Natural killer cell (primary cell): ENCODE data around the gene GFI1B. TPM values are rescaled to one million over a fixed set of nuclear protein-coding genes. Genes with fewer than 3 reads are reported as not detected.

ENCODE experiments used
- ATAC-seq, 3 donors: fragments of 150-1000 bp in 2 of 3; fragments of 200-7000 bp in 1 of 3; cut with Tn5 transposase; 1 replicate in 1 of 3; 2 replicates in 2 of 3; pipeline ENCODE4 v1.10.0; 2021; ENCODE audit warnings: mild to moderate bottlenecking in 2 of 3, moderate library complexity in 2 of 3
- DNase-seq, 2 donors: peaks; one replicate each; pipeline versions ENCODE4 v3.0.0 to v3.0.0-alpha.2; 2013 to 2021; ENCODE audit warnings: mixed read lengths in 1 of 2
- H3K27ac ChIP-seq: one replicate; pipeline ENCODE4 v1.5.1; 2013; ENCODE audit warnings: mild to moderate bottlenecking, low read length
- H3K27me3 ChIP-seq: one replicate; pipeline ENCODE4 v1.6.1; 2013; ENCODE audit warnings: low read length; ENCODE audit not compliant: control insufficient read depth, insufficient read depth
- H3K36me3 ChIP-seq: one replicate; pipeline ENCODE4 v1.6.1; 2013; ENCODE audit warnings: low read length; ENCODE audit not compliant: control insufficient read depth, insufficient read depth
- H3K4me1 ChIP-seq: one replicate; pipeline ENCODE4 v1.6.1; 2013; ENCODE audit warnings: low read length; ENCODE audit not compliant: control insufficient read depth, insufficient read depth
- H3K4me3 ChIP-seq: one replicate; pipeline ENCODE4 v1.5.1; 2013; ENCODE audit warnings: low read length
- H3K9me3 ChIP-seq: one replicate; pipeline ENCODE4 v1.6.1; 2013; ENCODE audit warnings: low read length; ENCODE audit not compliant: control insufficient read depth, insufficient read depth
- H3K27ac Mint-ChIP-seq, 2 donors: one replicate each; pipeline ENCODE4 v1.8.0; 2022; ENCODE audit warnings: mild to moderate bottlenecking in 2 of 2, mixed read lengths in 2 of 2, moderate library complexity in 1 of 2
- H3K27me3 Mint-ChIP-seq, 2 donors: one replicate each; pipeline ENCODE4 v1.8.0; 2022; ENCODE audit warnings: low read depth in 2 of 2, mixed read lengths in 2 of 2
- H3K36me3 Mint-ChIP-seq: one replicate; pipeline ENCODE4 v1.8.0; 2022; ENCODE audit warnings: mixed read lengths
- H3K4me1 Mint-ChIP-seq, 2 donors: one replicate each; pipeline ENCODE4 v1.8.0; 2022; ENCODE audit warnings: mixed read lengths in 2 of 2
- H3K4me3 Mint-ChIP-seq: one replicate; pipeline ENCODE4 v1.8.0; 2022; ENCODE audit warnings: mild to moderate bottlenecking, moderate library complexity, mixed read lengths
- H3K9me3 Mint-ChIP-seq, 2 donors: one replicate each; pipeline ENCODE4 v1.8.0; 2022; ENCODE audit warnings: mixed read lengths in 2 of 2
- CTCF ChIP-seq: fragments of 200-600 bp; IDR thresholded peaks from one replicate; pipeline ENCODE4 v1.8.0; 2022; ENCODE audit warnings: antibody characterized with exemption
- WGBS: methylation state at CpG from one replicate; pipeline ENCODE4 v1.1.7; 2013; ENCODE audit warnings: missing lambda C conversion rate; ENCODE audit not compliant: insufficient coverage; 5-methylcytosine and 5-hydroxymethylcytosine counted together
- intact Hi-C: fragments of 100-400 bp; cut with micrococcal nuclease; formaldehyde crosslinking; loops from one replicate; pipeline ENCODE4 v1.14.2; 2022
- total RNA-seq, 4 donors: library from RNA; stranded (reverse); fragments of 120-200 nt in 1 of 4; gene quantifications; one replicate each; pipeline versions ENCODE4 v1.2.3 to v1.2.4, GENCODE V29; 2013 to 2022

GFI1B gene
- total RNA-seq, 3 donors from 2014 or later (not counting 1 experiment from before 2014, with no cell fraction given): 0.41 to 3.3 (median 2.8) TPM

GRCh38 chr9:132986640-132987620 is 8.4 kb downstream of the GFI1B start:
- peak overlapping the region; percentile 66 for H3K4me3 Mint-ChIP-seq
- 50% methylated on average over 26 of the region's 26 CpGs for WGBS

GRCh38 chr9:132988244-132989013 is 9.9 kb downstream of the GFI1B start:
- Mint-ChIP-seq H3K9me3 (no peaks in the 10 kb centered on the region), H3K27ac (peak overlapping the region; percentile 8 to 75), H3K4me1 (peaks cover 65 to 70% of the 10 kb centered on the region in 2 donors), H3K4me3 (peak overlapping the region; percentile 35), H3K36me3 (no peaks in the 10 kb centered on the region), H3K27me3 (no peaks in the 10 kb centered on the region)
- ATAC-seq (no peak), DNase-seq (no peak)
- 89% methylated on average over 14 of the region's 14 CpGs for WGBS
- H3K27me3 ChIP-seq: no peaks in the 10 kb centered on the region
- TF ChIP-seq CTCF: no peak
- no peak overlapping the region for H3K4me3 ChIP-seq
- H3K36me3 ChIP-seq: no peaks in the 10 kb centered on the region
- H3K27ac ChIP-seq: no peak overlapping the region
- intact Hi-C loops: no loop called here
- peaks cover 73% of the 10 kb centered on the region for H3K4me1 ChIP-seq
- H3K9me3 ChIP-seq: no peaks in the 10 kb centered on the region

More at GRCh38 chr9:132986640-132987620, 8.4 kb downstream of the GFI1B start:
- no peaks in the 10 kb centered on the region for H3K9me3 Mint-ChIP-seq
- TF ChIP-seq CTCF: no peak
- H3K27me3 Mint-ChIP-seq: no peaks in the 10 kb centered on the region
- Histone ChIP-seq H3K9me3 (no peaks in the 10 kb centered on the region), H3K4me1 (peaks cover 64% of the 10 kb centered on the region), H3K27ac (no peak overlapping the region), H3K36me3 (no peaks in the 10 kb centered on the region), H3K4me3 (no peak overlapping the region), H3K27me3 (no peaks in the 10 kb centered on the region)
- peaks cover 52 to 62% of the 10 kb centered on the region in 2 donors for H3K4me1 Mint-ChIP-seq
- intact Hi-C loops: no loop called here
- H3K36me3 Mint-ChIP-seq: no peaks in the 10 kb centered on the region
- H3K27ac Mint-ChIP-seq: peak overlapping the region; percentile 45 to 75
- DNase-seq: no peak
- ATAC-seq: peak in 2 of 3 donors; percentile 69 to 73

- ATAC-seq (no peak), DNase-seq (no peak)
- 96% methylated on average over 13 of the region's 13 CpGs for WGBS
- Histone ChIP-seq H3K4me1 (peaks cover 78% of the 10 kb centered on the region), H3K36me3 (no peaks in the 10 kb centered on the region), H3K4me3 (no peak overlapping the region), H3K9me3 (no peaks in the 10 kb centered on the region), H3K27me3 (no peaks in the 10 kb centered on the region), H3K27ac (no peak overlapping the region)
- peak overlapping the region in 1 of 2 donors; percentile 75 for H3K27ac Mint-ChIP-seq
- no peaks in the 10 kb centered on the region for H3K27me3 Mint-ChIP-seq
- no peak for TF ChIP-seq CTCF
- H3K4me1 Mint-ChIP-seq: peaks cover 70 to 75% of the 10 kb centered on the region in 2 donors
- intact Hi-C loops: no loop called here
- no peaks in the 10 kb centered on the region for H3K9me3 Mint-ChIP-seq
- H3K4me3 Mint-ChIP-seq: no peak overlapping the region
- H3K36me3 Mint-ChIP-seq: no peaks in the 10 kb centered on the region
Observed at GRCh38 chr9:132989014-132989310, 10.5 kb downstream of the GFI1B start.
